HG03457 (cell line): ENCODE measurements around the gene LKAAEAR1.

Experiments
- ATAC-seq: cut with Tn5 transposase; IDR thresholded peaks from one replicate; pipeline ENCODE4 v1.9.1; 2021; ENCODE audit warnings: moderate number of reproducible peaks; ENCODE audit not compliant: unreplicated experiment

Gene LKAAEAR1

GRCh38 chr20:64039293-64040160 is 44.7 kb downstream of the LKAAEAR1 start:
- ATAC-seq: no peak

GRCh38 chr20:64038565-64039292 is 45.5 kb downstream of the LKAAEAR1 start:
- ATAC-seq: no peak

- ATAC-seq: no peak
Measured at GRCh38 chr20:64038224-64038564, 46.0 kb downstream of the LKAAEAR1 start.

GRCh38 chr20:64037498-64038213 is 46.5 kb downstream of the LKAAEAR1 start:
- ATAC-seq: no peak

- no peak for ATAC-seq
Measured at GRCh38 chr20:64037199-64037497, 47.0 kb downstream of the LKAAEAR1 start.

- ATAC-seq: no peak
Measured at GRCh38 chr20:64036346-64037198, 47.6 kb downstream of the LKAAEAR1 start.

GRCh38 chr20:64035933-64036345 is 48.3 kb downstream of the LKAAEAR1 start, which contains the start of gene C20orf204:
Gene C20orf204 (plus strand): TSS chr20:64036182. CDS start chr20:64036324, 142 bp downstream.
- no peak for ATAC-seq

- ATAC-seq: no peak
Measured at GRCh38 chr20:64035066-64035932, 48.9 kb downstream of the LKAAEAR1 start.

- no peak for ATAC-seq
Measured at GRCh38 chr20:64033981-64034493, 50.2 kb downstream of the LKAAEAR1 start.
